Lower lobe of right lung (tissue), 1 donor: ENCODE data around the gene DEFB125. TPM values are rescaled to one million over a fixed set of nuclear protein-coding genes. Genes with fewer than 3 reads are reported as not detected.

ENCODE experiments used
- total RNA-seq: library from RNA; stranded (reverse); fragmentation: NEBNext Ultra II Directional; extraction: Animal tissue kit (Norgen Biotek cat#: 25700); gene quantifications from one replicate; pipeline ENCODE4 v1.2.1, GENCODE V29; 2021
- donor health status: DM: no; HTN: yes; CAD: no; lungs with severe emphysema.

The DEFB125 gene
- total RNA-seq, 1 donor from 2014 or later = not detected

Other genes with a start within 250 kb of the DEFB125 start
- not detected for gene DEFB126, start 54.9 kb downstream of the DEFB125 start, total RNA-seq
- not detected for gene DEFB127, start 69.8 kb downstream of the DEFB125 start, total RNA-seq
- gene DEFB128, start 102.0 kb downstream of the DEFB125 start, total RNA-seq = not detected
- not detected for gene DEFB129, start 139.6 kb downstream of the DEFB125 start, total RNA-seq
- not detected for gene DEFB132, start 170.1 kb downstream of the DEFB125 start, total RNA-seq
- 11.6 TPM for gene C20orf96, start 203.1 kb downstream of the DEFB125 start, total RNA-seq
- 15.6 TPM for gene ZCCHC3, start 209.9 kb downstream of the DEFB125 start, total RNA-seq
- 9.8 TPM for gene SOX12, start 237.9 kb downstream of the DEFB125 start, total RNA-seq